Fibroblast of lung (primary cell): ENCODE results near the gene PDE4B.

Source experiments
- CTCF ChIP-seq, 2 donors: IDR thresholded peaks in 1 of 2; conservative IDR thresholded peaks in 1 of 2; 1 replicate in 1 of 2; 2 replicates in 1 of 2; pipeline ENCODE4 v1.5.1; 2011 to 2012; ENCODE audit warnings: low read length in 2 of 2, control low read depth in 1 of 2, inconsistent platforms in 1 of 2, low read depth in 1 of 2, mild to moderate bottlenecking in 1 of 2
- EZH2 ChIP-seq: IDR thresholded peaks from 2 replicates; pipeline ENCODE4 v1.5.1; 2012; ENCODE audit warnings: low read length, control low read depth, mild to moderate bottlenecking; ENCODE audit errors: missing control alignments

DNA sequence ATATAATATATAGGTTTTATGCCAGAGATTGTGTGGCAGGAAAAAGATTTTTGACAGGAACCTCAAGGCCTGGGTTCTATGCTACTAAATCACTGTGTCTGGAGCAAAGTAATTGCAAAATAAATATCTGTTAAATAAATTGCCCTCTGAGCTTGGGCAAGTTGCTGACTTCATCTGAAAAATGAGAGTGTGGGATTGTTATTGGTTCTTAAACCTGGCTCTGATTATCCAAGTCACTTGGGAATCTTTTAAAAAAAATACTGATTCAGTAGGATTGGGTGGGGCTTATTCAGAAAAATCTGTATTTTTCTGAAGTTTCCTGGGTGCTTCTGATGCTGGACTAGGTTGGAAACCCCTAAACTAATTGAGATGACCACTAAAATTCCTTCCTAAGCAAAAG is 567.1 kb downstream of the PDE4B start:
- TF ChIP-seq CTCF (conservative IDR thresholded peaks at IDR 0.05 in 1 of 2, IDR thresholded peaks at IDR 0.05 in 1 of 2; ENCODE audit: low read depth in 1 of 2, low read length in 2 of 2), result no peak
- no peak for TF ChIP-seq EZH2
